GM18505 (cell line): ENCODE data around the gene ALG13.
"Not testable (repeated sequence)": the region's sequence is repeated elsewhere in the genome, so short reads cannot be mapped to it uniquely, and the experiment has no call there.

Experiments
- ATAC-seq: cut with Tn5 transposase; IDR thresholded peaks from one replicate; pipeline ENCODE4 v1.9.1; 2021; ENCODE audit not compliant: unreplicated experiment
- POLR2A ChIP-seq: IDR thresholded peaks from 4 replicates; pipeline ENCODE4 v1.6.1; 2011; ENCODE audit warnings: borderline replicate concordance; ENCODE audit not compliant: insufficient read depth, insufficient read length; ENCODE audit errors: extremely low read depth

Gene ALG13

DNA sequence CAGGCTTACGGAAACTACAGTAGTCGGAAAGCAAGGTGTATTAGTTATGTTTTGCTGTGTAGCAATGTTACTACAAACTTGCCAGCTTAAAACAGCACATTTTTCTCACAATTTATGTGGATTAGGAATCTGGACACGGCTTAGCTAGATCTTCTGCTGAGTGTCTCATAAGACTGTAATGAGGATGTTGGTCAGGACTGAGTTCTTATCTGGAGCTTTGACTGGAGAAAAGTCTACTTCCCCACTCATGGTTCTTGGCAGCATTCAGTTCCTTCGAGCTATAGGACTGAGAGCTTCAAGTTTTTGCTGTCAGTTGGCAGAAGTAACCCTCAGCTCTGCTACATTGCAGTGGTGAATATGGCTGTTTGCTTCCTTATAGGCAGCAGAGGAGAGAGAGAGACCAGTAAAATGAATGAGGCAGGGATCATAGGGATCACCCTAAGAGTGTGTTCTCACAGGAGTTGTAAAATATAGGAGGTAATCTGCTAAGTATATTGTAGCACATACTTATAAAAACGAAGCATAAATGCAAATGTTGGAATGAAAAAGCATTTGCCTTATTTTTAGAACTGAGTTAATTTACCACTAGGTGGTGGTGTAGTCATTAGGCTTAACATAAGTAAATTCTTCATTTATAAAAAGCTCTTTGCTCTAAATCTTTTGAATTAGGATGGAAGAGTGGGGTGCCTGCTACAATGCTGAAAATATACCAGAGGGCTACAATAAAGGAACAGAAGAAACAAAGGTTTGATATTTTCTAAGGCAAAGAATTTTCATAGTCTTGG is 38.6 kb downstream of the ALG13 start:
- TF ChIP-seq POLR2A, result no peak
- ATAC-seq, result no peak

DNA sequence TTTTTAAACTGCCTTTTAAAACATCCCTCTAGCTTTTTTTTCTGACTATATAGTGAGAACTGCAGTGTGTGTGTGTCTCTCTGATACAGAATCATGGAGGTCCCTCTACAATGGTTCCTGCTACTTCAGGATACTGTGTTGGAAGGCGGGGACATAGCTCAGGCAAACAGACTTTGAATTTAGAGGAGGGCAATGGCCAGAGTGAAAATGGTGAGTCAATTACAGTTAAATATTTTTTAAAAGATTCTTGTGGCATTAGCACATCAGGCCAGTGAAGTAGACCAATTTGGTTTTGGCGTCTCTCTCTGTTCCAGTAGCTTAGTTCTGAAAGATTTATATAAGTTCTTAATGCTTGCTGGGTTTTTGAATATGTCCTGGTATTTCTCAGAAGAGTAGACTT is 47.1 kb downstream of the ALG13 start:
- no peak for ATAC-seq
- no peak for TF ChIP-seq POLR2A

DNA sequence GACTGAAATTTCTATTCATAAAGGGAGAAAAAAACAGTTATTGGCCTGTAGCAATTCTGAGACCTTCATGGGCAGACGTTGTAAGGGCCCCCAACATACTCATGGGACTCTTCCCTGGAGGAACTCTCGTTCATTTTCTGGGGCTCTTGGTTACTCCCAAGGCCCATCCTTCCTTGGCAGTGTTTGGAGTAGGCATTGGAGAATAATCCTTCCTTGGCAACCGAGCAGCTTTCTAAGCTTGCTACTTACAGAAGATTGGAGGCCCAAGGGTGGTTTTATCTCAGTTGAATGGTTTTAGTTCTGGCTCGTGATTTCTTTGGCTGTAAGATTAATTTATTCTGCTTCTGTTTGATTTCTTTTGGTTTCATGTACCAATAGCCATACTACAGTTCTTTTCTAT is 50.4 kb downstream of the ALG13 start:
- TF ChIP-seq POLR2A, result no peak
- ATAC-seq, result no peak

DNA sequence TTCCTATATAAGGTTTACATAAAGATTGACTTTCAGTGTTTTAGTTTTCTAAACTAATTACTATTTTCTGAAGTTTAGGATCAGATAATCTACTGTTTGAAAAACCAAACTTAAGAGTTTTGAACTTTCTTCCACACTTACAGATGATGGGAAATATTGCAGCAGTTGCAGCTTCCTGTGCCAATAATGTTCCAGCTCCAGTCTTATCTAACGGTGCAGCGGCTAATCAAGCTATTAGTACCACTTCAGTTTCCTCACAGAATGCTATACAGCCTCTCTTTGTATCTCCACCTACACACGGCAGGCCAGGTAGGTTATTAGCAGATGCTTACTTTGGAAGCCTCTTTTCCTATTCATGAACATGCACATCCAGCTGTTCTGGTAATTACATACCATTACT is 55.6 kb downstream of the ALG13 start:
- no peak for TF ChIP-seq POLR2A
- ATAC-seq, result no peak

DNA sequence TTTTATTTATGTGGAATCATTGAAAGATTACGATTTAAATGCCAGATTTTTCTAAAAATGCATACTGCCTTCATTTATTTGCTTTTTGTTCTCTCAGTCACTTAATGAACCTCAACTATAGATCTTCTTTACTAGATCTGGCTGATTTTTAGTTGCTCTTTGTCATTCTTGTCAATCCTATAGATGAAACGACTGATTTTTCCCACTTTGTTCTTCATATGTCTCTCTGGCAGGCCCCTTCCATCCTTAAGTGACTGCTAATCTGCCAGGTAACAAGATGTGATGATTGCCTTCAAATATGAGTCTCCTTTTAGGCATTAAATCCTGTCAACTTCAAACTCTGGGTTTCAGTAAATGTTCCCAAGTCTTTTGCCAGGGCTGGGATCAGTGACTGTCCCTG is 61.0 kb downstream of the ALG13 start:
- no peak for TF ChIP-seq POLR2A
- ATAC-seq, result no peak

DNA sequence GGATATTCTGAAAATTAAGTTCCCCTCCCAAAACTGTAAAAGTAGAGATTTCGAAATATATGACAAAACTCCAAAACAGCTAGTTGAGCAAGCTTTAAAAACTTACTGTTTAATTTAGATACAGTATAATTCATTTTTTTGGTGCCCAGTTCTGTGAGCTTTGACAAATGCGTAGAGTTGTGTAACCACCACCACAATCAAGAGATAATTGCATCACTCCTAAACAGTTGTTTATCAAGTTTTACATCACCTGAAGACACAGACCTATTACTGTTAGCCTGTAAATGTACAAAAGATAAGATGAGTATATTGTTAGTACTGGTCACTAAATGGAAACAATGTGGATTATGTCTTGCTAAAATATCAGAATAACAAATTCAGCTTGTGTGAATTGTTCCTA is 62.3 kb downstream of the ALG13 start:
- no peak for TF ChIP-seq POLR2A
- no peak for ATAC-seq

DNA sequence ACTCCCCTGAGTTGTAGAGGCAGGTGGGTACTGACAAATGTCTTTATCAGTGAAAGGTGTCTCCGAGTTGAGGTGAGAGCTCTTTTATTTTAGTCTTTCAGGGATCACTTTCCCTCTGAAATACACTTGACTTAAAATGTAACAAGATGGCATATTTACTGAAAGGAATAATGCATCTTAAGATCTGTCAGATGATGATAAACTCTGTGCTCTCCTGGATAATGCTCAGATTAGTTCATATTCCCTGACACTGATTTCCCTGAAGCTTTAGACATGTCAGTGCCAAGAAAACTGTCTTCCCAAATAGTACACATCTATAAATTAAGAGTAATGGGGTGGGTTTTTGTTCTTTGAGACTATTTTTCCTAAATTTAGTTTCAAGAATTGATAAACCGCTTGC is 75.5 kb downstream of the ALG13 start:
- no peak for TF ChIP-seq POLR2A
- no peak for ATAC-seq

DNA sequence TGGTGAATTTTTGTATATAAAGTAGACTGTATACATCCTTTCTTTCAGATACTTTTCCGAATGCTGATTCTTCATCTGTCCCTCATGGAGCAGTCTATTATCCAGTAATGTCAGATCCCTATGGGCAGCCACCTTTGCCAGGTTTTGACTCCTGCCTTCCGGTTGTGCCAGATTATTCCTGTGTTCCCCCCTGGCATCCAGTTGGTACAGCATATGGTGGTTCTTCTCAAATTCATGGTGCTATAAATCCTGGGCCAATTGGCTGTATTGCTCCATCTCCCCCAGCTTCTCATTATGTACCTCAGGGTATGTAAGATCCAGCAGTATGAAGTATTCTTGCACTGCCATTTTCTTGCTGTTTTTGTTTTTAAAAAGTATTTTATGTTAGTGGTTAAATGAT is 78.7 kb downstream of the ALG13 start:
- TF ChIP-seq POLR2A, result no peak
- no peak for ATAC-seq

DNA sequence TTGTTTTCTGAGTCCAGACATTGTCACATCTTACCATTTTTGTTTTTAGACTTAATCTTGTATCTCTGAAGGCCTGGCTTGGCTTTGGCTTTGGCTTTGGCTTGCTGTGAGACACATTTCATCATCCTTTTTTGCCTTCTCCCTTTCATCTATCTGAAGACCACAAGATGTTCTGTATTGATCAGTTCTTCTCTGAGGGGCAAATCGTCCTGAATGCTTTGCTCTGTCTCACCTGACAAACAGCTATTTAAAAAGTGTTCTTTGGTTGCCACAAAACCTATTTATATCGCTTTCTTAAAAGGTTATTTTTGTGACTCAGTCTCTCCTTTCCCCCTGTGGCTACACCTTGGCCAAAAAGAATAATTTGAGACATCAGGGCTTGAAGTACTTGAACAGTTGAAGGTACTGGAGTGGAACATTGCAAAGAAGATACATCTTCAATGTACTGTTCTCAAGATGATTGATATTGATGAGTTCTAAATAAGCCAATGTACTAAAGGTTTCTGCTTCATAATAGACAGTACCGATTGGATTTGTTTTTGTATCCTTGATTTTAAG is 80.7 kb downstream of the ALG13 start:
- ATAC-seq, result no peak
- no peak for TF ChIP-seq POLR2A

DNA sequence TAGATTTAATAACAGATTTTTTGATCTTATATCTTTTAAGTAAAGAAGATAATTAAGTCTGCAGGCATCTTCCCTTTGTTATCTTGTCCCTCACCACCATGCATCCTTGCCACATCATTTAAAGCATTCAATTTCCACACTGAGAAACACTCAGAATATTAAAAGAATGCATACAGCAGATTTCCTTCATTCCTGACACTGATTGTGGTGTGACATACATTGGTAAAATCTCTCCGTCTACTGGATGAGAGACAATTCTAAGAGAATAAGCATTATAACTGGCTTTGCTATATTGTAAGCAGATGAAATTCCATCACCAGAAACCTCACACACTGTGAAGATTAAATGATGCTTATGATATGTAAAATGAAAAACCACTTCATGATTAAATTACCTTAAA is 97.6 kb downstream of the ALG13 start:
- no peak for ATAC-seq
- TF ChIP-seq POLR2A, result no peak

DNA sequence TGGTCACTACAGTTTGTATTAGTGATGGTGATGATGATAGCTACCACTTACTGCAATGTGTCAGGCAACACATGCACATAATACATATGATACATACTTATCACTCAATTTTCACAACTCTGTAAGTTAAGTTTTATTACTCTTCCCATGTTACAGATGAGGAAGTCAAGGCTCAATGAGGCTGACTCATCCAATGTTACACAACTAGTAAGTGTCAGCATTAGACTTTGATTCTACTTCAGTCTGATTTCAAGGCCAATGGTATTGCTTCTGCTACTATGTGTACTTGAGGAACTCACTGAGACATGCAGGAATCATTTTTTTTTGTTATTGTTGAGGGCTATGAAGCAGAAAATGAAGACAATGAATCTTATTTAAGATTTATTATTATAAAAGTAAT is 98.6 kb downstream of the ALG13 start:
- no peak for ATAC-seq
- no peak for TF ChIP-seq POLR2A

DNA sequence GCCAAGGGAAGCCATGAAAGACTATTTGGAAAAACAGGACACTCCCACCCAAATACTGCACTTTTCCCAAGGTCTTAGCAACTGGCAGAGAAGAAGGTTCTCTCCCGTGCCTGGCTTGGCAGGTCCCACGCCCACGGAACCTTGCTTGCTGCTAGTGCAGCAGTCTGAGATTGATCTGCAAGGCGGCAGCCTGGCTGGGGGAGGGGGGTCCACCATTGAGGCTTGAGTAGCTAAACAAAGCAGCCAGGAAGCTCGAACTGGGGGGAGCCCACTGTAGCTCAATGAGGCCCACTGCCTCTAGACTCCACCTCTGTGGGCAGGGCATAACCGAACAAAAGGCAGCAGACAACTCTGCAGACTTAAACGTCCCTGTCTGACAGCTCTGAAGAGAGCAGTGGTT is 103.7 kb downstream of the ALG13 start:
- no peak for TF ChIP-seq POLR2A
- ATAC-seq, result no peak

DNA sequence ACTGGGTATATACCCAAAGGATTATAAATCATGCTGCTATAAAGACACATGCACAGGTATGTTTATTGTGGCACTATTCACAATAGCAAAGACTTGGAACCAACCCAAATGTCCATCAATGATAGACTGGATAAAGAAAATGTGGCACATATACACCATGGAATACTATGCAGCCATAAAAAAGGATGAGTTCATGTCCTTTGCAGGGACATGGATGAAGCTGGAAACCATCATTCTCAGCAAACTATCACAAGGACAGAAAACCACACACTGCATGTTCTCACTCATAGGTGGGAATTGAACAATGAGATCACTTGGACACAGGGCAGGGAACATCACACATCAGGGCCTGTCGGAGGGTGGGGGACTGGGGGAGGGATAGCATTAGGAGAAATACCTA is 109.1 kb downstream of the ALG13 start:
- not testable (repeated sequence) for ATAC-seq
